ENCODE measurements around the gene OVAAL.

OVAAL gene

GRCh38 chr1:180571060-180571831 is 12.5 kb downstream of the OVAAL start:
- DNase-seq: peak; percentile 80

- peak; percentile 40 for DNase-seq
Measured at GRCh38 chr1:180571832-180572636, 13.3 kb downstream of the OVAAL start.

- no peak for DNase-seq
Measured at GRCh38 chr1:180572760-180573159, 14.0 kb downstream of the OVAAL start.

- no peak for DNase-seq
Measured at GRCh38 chr1:180574031-180574713, 15.4 kb downstream of the OVAAL start.

- no peak for DNase-seq
Measured at GRCh38 chr1:180577361-180577760, 18.6 kb downstream of the OVAAL start.

GRCh38 chr1:180579961-180580611 is 21.3 kb downstream of the OVAAL start:
- no peak for DNase-seq

GRCh38 chr1:180581635-180582039 is 22.9 kb downstream of the OVAAL start:
- DNase-seq: peak; percentile 48

GRCh38 chr1:180584869-180585268 is 26.1 kb downstream of the OVAAL start:
- no peak for DNase-seq

GRCh38 chr1:180585994-180586359 is 27.2 kb downstream of the OVAAL start:
- no peak for DNase-seq

GRCh38 chr1:180586671-180587155 is 27.9 kb downstream of the OVAAL start:
- peak; percentile 88 for DNase-seq

- DNase-seq: no peak
Measured at GRCh38 chr1:180588121-180588520, 29.4 kb downstream of the OVAAL start.

- no peak for DNase-seq
Measured at GRCh38 chr1:180590889-180591288, 32.1 kb downstream of the OVAAL start.

- no peak for DNase-seq
Measured at GRCh38 chr1:180593382-180593781, 34.6 kb downstream of the OVAAL start.

GRCh38 chr1:180594723-180595122 is 36.0 kb downstream of the OVAAL start:
- no peak for DNase-seq

- no peak for DNase-seq
Measured at GRCh38 chr1:180595966-180596365, 37.2 kb downstream of the OVAAL start.

GRCh38 chr1:180597520-180597919 is 38.8 kb downstream of the OVAAL start:
- no peak for DNase-seq

- DNase-seq: no peak
Measured at GRCh38 chr1:180598333-180598974, 39.7 kb downstream of the OVAAL start.

- no peak for DNase-seq
Measured at GRCh38 chr1:180600343-180600742, 41.6 kb downstream of the OVAAL start.

- no peak for DNase-seq
Measured at GRCh38 chr1:180601512-180601911, 42.7 kb downstream of the OVAAL start.

- DNase-seq: no peak
Measured at GRCh38 chr1:180603223-180603849, 44.6 kb downstream of the OVAAL start.

GRCh38 chr1:180603850-180604226 is 45.1 kb downstream of the OVAAL start:
- no peak for DNase-seq

GRCh38 chr1:180606155-180606554 is 47.4 kb downstream of the OVAAL start:
- no peak for DNase-seq
